OCI-LY7 (cell line): ENCODE results near the gene SLC8A1.

Experiments used
- CTCF ChIP-seq: fragments of 200-600 bp; sonication (generic); conservative IDR thresholded peaks from 2 replicates; pipeline ENCODE4 v1.5.1; 2014; ENCODE audit warnings: mild to moderate bottlenecking, antibody characterized with exemption, low read length, moderate library complexity, mixed read lengths
- EZH2phosphoT487 ChIP-seq: fragments of 200-600 bp; sonication (generic); IDR thresholded peaks from 2 replicates; pipeline ENCODE4 v1.6.1; 2018; ENCODE audit warnings: low read depth, borderline replicate concordance, mild to moderate bottlenecking, mixed run types, antibody characterized with exemption, low read length, moderate library complexity, mixed read lengths

- TF ChIP-seq CTCF = no peak
- TF ChIP-seq EZH2phosphoT487 = no peak
These were observed 3.8 kb upstream of the SLC8A1 start for GRCh38 chr2:40455661-40456060.
